GM23338 (cell line): ENCODE data around the gene ROBO1. TPM values are rescaled to one million over a fixed set of nuclear protein-coding genes. Genes with fewer than 3 reads are reported as not detected.

Source experiments
- ATAC-seq: fragments of 200-7000 bp; cut with Tn5 transposase; 3 replicates; pipeline ENCODE4 v1.9.1; 2020
- DNase-seq: peaks from one replicate; pipeline ENCODE4 v3.0.0-alpha.2; 2015; ENCODE audit warnings: low spot score
- H2AFZ ChIP-seq: fragments of 200-600 bp; sonication (generic); 2 replicates; pipeline ENCODE4 v1.8.0; 2016; ENCODE audit warnings: antibody characterized with exemption, mild to moderate bottlenecking, moderate library complexity
- H3F3A ChIP-seq: fragments of 200-600 bp; sonication (generic); replicated peaks from 2 replicates; pipeline ENCODE4 v1.8.0; 2017; ENCODE audit warnings: antibody characterized with exemption, mixed run types, low read depth
- H3K27ac ChIP-seq: fragments of 200-600 bp; sonication (generic); 2 replicates; pipeline ENCODE4 v1.6.1; 2016; ENCODE audit warnings: low read depth
- H3K27me3 ChIP-seq: fragments of 200-600 bp; sonication (generic); 2 replicates; pipeline ENCODE4 v1.8.0; 2016; ENCODE audit warnings: mild to moderate bottlenecking, mixed run types, moderate library complexity; ENCODE audit not compliant: insufficient read depth
- H3K36me3 ChIP-seq: fragments of 200-600 bp; sonication (generic); 2 replicates; pipeline ENCODE4 v1.8.0; 2016; ENCODE audit warnings: mild to moderate bottlenecking; ENCODE audit not compliant: insufficient read depth
- H3K4me1 ChIP-seq: fragments of 200-600 bp; sonication (generic); 2 replicates; pipeline ENCODE4 v1.8.0; 2016; ENCODE audit warnings: mild to moderate bottlenecking, moderate library complexity; ENCODE audit not compliant: insufficient read depth
- H3K4me2 ChIP-seq: fragments of 200-600 bp; sonication (generic); 2 replicates; pipeline ENCODE4 v1.7.1; 2017; ENCODE audit warnings: mixed run types
- H3K4me3 ChIP-seq: fragments of 200-600 bp; sonication (generic); 2 replicates; pipeline ENCODE4 v1.6.1; 2016; ENCODE audit warnings: mixed run types
- H3K79me2 ChIP-seq: fragments of 200-600 bp; sonication (generic); replicated peaks from 2 replicates; pipeline ENCODE4 v1.8.0; 2017; ENCODE audit warnings: mild to moderate bottlenecking; ENCODE audit not compliant: insufficient read depth
- H3K9me2 ChIP-seq: fragments of 200-600 bp; sonication (generic); 2 replicates; pipeline ENCODE4 v1.8.0; 2017; ENCODE audit not compliant: insufficient read depth
- H4K20me1 ChIP-seq: fragments of 200-600 bp; sonication (generic); replicated peaks from 2 replicates; pipeline ENCODE4 v1.8.0; 2017; ENCODE audit warnings: mild to moderate bottlenecking; ENCODE audit not compliant: insufficient read depth
- H3K27ac Mint-ChIP-seq: 2 replicates; pipeline ENCODE4 v1.8.0; 2020; ENCODE audit warnings: inconsistent platforms, mild to moderate bottlenecking, moderate library complexity, mixed read lengths
- H3K27me3 Mint-ChIP-seq: 3 replicates; pipeline ENCODE4 v1.8.0; 2022; ENCODE audit warnings: low read depth, mild to moderate bottlenecking, moderate library complexity, mixed read lengths, inconsistent platforms; ENCODE audit not compliant: insufficient read depth, poor library complexity
- H3K36me3 Mint-ChIP-seq: 3 replicates; pipeline ENCODE4 v1.8.0; 2021; ENCODE audit warnings: low read depth, mild to moderate bottlenecking, inconsistent platforms, moderate library complexity, mixed read lengths
- H3K4me1 Mint-ChIP-seq: 3 replicates; pipeline ENCODE4 v1.8.0; 2020; ENCODE audit warnings: mild to moderate bottlenecking, inconsistent platforms, mixed read lengths
- H3K4me3 Mint-ChIP-seq: 3 replicates; pipeline ENCODE4 v1.8.0; 2021; ENCODE audit warnings: moderate library complexity, mild to moderate bottlenecking, inconsistent platforms, mixed read lengths
- H3K9me3 Mint-ChIP-seq: 3 replicates; pipeline ENCODE4 v1.8.0; 2020; ENCODE audit warnings: moderate library complexity, mild to moderate bottlenecking, inconsistent platforms, mixed read lengths
- CREB1 ChIP-seq: fragments of 250-450 bp; sonication (Bioruptor Pico); IDR thresholded peaks from 2 replicates; pipeline ENCODE4 v1.5.0; 2020; ENCODE audit warnings: low read depth, mild to moderate bottlenecking, moderate library complexity
- CTCF ChIP-seq, 2 experiments: fragments of 200-600 bp in 1 of 2; sonication (generic) in 1 of 2; conservative IDR thresholded peaks; 2 replicates each; pipeline versions ENCODE4 v1.5.1 to v1.6.1; 2016 to 2017; ENCODE audit warnings: antibody characterized with exemption in 2 of 2, low read depth in 2 of 2, mild to moderate bottlenecking in 2 of 2, moderate library complexity in 1 of 2
- ETS1 ChIP-seq: IDR thresholded peaks from 2 replicates; pipeline ENCODE4 v1.6.1; 2016; ENCODE audit warnings: antibody characterized with exemption
- EZH2 ChIP-seq: fragments of 200-600 bp; sonication (generic); IDR thresholded peaks from one replicate; pipeline ENCODE4 v1.8.0; 2017; ENCODE audit warnings: antibody characterized with exemption, mild to moderate bottlenecking, low read depth; ENCODE audit not compliant: unreplicated experiment
- EZH2phosphoT487 ChIP-seq: fragments of 200-600 bp; sonication (generic); IDR thresholded peaks from one replicate; pipeline ENCODE4 v1.8.1; 2018; ENCODE audit warnings: antibody characterized with exemption; ENCODE audit not compliant: unreplicated experiment
- JUNB ChIP-seq: IDR thresholded peaks from one replicate; pipeline ENCODE4 v1.6.1; 2016; ENCODE audit warnings: antibody characterized with exemption; ENCODE audit not compliant: unreplicated experiment
- NANOG ChIP-seq: IDR thresholded peaks from 2 replicates; pipeline ENCODE4 v1.6.1; 2016; ENCODE audit warnings: antibody characterized with exemption, borderline replicate concordance
- POLR2AphosphoS5 ChIP-seq: IDR thresholded peaks from 2 replicates; pipeline ENCODE4 v1.6.1; 2016; ENCODE audit warnings: antibody characterized with exemption, low read depth
- REST ChIP-seq: IDR thresholded peaks from one replicate; pipeline ENCODE4 v1.6.1; 2018; ENCODE audit warnings: antibody characterized with exemption; ENCODE audit not compliant: unreplicated experiment
- STAT1 ChIP-seq: IDR thresholded peaks from one replicate; pipeline ENCODE4 v1.6.1; 2016; ENCODE audit warnings: antibody characterized with exemption; ENCODE audit not compliant: unreplicated experiment
- ZNF114 ChIP-seq: fragments of 250-450 bp; sonication (Bioruptor Pico); IDR thresholded peaks from 2 replicates; pipeline ENCODE4 v1.5.0; 2020; ENCODE audit warnings: mild to moderate bottlenecking, moderate library complexity
- ZNF331 ChIP-seq: fragments of 250-450 bp; sonication (Bioruptor Pico); IDR thresholded peaks from 2 replicates; pipeline ENCODE4 v1.5.0; 2020; ENCODE audit warnings: low read depth, mild to moderate bottlenecking, moderate library complexity
- ZNF462 ChIP-seq: fragments of 250-450 bp; sonication (Bioruptor Pico); IDR thresholded peaks from 2 replicates; pipeline ENCODE4 v1.5.0; 2020; ENCODE audit warnings: mild to moderate bottlenecking, moderate library complexity
- polyA plus RNA-seq: library from polyadenylated mRNA; unstranded; fragments of >200 nt; fragmentation: Nextera tagmentation; extraction: Ambion mirVana; gene quantifications from 2 replicates; pipeline ENCODE4 v1.2.1, GENCODE V29; 2016
- total RNA-seq: library from RNA; depleted of rRNA; stranded (reverse); fragments of >200 nt; shearing (Covaris generic); gene quantifications from 2 replicates; pipeline ENCODE4 v1.2.3, GENCODE V29; 2014

The ROBO1 gene
- total and polyA plus RNA-seq, 2 experiments from 2014 or later, result 19.2 to 78.3 TPM

- H3K27me3 Mint-ChIP-seq, result no peaks in the 10 kb centered on the region
- peaks cover 8% of the 10 kb centered on the region; the same call in 2 of the 3 replicates for H3K4me1 Mint-ChIP-seq
- Histone ChIP-seq H3K4me3 (no peak overlapping the region), H3F3A (no peaks in the 10 kb centered on the region), H3K27ac (no peak overlapping the region), H3K27me3 (no peaks in the 10 kb centered on the region), H2AFZ (no peak overlapping the region), H3K4me1 (peaks cover 6% of the 10 kb centered on the region; the same call in 1 of the 2 replicates), H3K4me2 (no peak overlapping the region), H3K36me3 (no peaks in the 10 kb centered on the region; the same call in 1 of the 2 replicates), H4K20me1 (no peaks in the 10 kb centered on the region), H3K9me2 (no peaks in the 10 kb centered on the region), H3K79me2 (no peaks in the 10 kb centered on the region)
- peaks cover 16% of the 10 kb centered on the region for H3K36me3 Mint-ChIP-seq
- DNase-seq (no peak), ATAC-seq (no peak)
- no peak for TF ChIP-seq ZNF331 (CRISPR knock-in tag)
- TF ChIP-seq CTCF (conservative IDR thresholded peaks at IDR 0.05; ENCODE audit: low read depth in 2 of 2), result no peak
- TF ChIP-seq REST, result no peak
- TF ChIP-seq ETS1, result no peak
- TF ChIP-seq POLR2AphosphoS5, result no peak
- no peak for TF ChIP-seq JUNB
- TF ChIP-seq NANOG, result no peak
- no peak for TF ChIP-seq EZH2phosphoT487
- no peak for TF ChIP-seq ZNF462 (CRISPR knock-in tag)
- no peak for TF ChIP-seq EZH2
- TF ChIP-seq ZNF114 (CRISPR knock-in tag), result no peak
- no peak for TF ChIP-seq CREB1 (CRISPR knock-in tag)
- no peak for TF ChIP-seq STAT1
- no peak overlapping the region for H3K27ac Mint-ChIP-seq
- no peaks in the 10 kb centered on the region for H3K9me3 Mint-ChIP-seq
- H3K4me3 Mint-ChIP-seq, result no peak overlapping the region
Observed at GRCh38 chr3:78718707-78719106, 1049.1 kb downstream of the ROBO1 start.
